Sigmoid colon (tissue), 3 donors: ENCODE measurements around the gene IKZF4.

Experiments used
- CTCF ChIP-seq, 4 experiments: fragments of 450-650 bp in 3 of 4; fragments of 200-600 bp in 1 of 4; IDR thresholded peaks; one replicate each; pipeline ENCODE4 v1.5.1; 2016 to 2019; ENCODE audit warnings: antibody characterized with exemption in 4 of 4, mild to moderate bottlenecking in 3 of 4, moderate library complexity in 2 of 4
- POLR2A ChIP-seq, 2 donors: fragments of 450-650 bp; IDR thresholded peaks; one replicate each; pipeline ENCODE4 v1.6.1; 2016; ENCODE audit warnings: antibody characterized with exemption in 2 of 2, mild to moderate bottlenecking in 2 of 2, moderate library complexity in 2 of 2

GRCh38 chr12:56004211-56004610 is 16.6 kb upstream of the IKZF4 start:
- TF ChIP-seq POLR2A (IDR thresholded peaks at IDR 0.05), result no peak
- TF ChIP-seq CTCF (IDR thresholded peaks at IDR 0.05), result no peak
